Colon (tissue), 2 donors: ENCODE data around the gene APC2.
"Not testable (repeated sequence)": the region's sequence is repeated elsewhere in the genome, so short reads cannot be mapped to it uniquely, and the experiment has no call there.

Source experiments
- FAIRE-seq: peaks from 2 replicates; lab custom pipeline; 2012; peaks lifted over from hg19 to GRCh38; lab: Jason Lieb, UNC
- donor health status: control.
- donor health status: control.

Gene APC2

GRCh38 chr19:1430246-1430645, 19.7 kb upstream of the APC2 start:
- FAIRE-seq: no peak

GRCh38 chr19:1431759-1432506, 18.0 kb upstream of the APC2 start:
- FAIRE-seq: no peak

DNA sequence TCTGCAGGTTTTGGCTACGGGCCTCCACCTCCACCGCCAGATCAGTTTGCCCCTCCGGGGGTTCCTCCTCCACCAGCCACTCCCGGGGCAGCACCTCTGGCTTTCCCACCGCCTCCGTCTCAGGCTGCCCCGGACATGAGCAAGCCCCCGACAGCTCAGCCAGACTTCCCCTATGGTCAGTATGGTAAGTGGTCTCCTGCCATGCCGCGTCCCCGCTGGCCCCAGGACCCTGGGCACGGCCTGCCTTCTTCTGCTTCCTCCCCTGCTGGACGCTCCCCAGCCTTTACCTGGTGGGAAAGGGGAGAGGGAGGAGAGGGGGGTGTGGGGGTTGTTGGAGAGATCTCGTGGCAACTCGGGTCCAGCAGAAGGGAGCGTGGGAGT, 17.4 kb upstream of the APC2 start:
- FAIRE-seq: no peak

DNA sequence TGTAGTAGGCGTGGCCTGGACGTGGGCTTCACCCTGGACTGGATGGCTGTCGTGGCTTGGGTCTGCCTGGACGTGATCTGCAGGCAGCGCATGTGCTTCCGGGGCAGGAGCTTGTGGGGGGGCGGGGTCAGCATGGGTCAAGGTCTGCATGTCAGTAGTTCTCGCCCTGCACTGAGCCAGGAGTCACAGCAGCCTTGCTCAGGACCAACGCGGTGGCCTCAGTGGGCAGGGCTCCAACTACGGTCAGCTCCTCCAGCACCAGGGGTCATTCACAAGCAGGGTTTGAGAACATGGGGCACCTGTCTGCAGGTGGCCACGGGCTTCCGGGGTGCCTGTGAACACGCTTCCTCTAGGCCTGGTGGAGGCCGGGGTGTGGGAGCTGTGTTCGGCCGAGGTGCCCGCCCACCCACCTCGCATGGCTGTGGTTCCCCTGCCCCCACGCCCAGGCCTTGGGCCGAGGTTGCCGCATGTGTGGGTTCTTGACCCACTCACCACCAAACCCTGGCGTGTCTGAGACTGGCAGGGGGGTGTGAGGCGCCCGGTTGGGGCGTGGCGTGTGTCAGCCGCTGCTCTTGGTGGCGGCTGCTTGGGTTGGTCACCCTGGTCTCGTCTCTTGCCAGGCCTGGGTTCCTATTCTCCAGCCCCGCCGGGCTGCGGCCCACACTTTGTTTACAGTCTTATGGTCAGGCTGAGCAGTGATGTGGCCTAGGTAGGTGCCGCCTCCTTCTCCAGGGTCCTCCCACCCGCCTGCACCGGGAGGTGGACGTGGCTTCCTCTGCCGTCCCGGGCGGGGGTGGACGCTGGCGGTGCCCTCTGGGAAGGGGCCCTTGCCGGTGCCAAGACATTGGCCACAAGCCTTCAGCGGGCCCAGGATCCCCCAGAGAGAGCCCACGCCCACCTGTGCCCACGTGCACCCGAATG, 16.5 kb upstream of the APC2 start:
- FAIRE-seq: no peak

DNA sequence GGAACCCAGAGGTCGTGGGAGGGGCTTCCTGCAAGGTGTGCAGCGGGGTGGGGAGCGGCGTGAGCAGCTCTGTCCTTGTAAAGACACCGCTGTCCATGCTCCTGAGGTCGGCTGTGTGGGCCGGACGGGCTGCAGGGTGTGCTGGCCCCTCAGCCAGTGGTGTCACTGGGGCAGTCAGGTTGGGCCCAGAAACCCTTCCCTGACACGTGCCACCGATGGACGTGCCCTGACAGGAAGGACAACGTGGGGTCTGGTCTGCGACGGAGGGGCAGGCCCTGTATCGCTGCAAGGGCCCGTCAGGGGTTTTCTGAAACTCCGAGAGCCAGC, 15.9 kb upstream of the APC2 start:
- FAIRE-seq: no peak

DNA sequence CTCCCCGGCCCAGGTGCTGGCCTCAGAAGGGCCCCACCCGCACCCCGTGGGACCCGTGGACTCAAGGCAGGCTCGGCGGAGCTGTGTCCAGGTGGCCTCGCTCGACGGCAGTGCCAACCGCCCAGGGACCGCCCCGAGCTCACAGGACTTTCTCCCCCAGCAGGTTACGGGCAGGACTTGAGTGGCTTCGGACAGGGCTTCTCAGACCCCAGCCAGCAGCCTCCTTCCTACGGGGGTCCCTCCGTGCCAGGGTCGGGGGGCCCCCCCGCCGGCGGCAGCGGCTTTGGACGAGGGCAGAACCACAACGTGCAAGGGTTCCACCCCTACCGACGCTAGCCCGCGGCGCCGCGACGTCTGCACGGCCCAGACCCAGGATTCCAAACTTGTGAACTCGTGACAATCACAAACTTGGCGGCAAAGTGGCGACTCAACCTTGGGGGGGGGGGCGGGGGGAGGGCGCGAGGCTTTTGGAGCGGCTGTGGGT, 15.3 kb upstream of the APC2 start:
- no peak for FAIRE-seq

- no peak for FAIRE-seq
Measured at GRCh38 chr19:1435378-1435989, 14.4 kb upstream of the APC2 start.

DNA sequence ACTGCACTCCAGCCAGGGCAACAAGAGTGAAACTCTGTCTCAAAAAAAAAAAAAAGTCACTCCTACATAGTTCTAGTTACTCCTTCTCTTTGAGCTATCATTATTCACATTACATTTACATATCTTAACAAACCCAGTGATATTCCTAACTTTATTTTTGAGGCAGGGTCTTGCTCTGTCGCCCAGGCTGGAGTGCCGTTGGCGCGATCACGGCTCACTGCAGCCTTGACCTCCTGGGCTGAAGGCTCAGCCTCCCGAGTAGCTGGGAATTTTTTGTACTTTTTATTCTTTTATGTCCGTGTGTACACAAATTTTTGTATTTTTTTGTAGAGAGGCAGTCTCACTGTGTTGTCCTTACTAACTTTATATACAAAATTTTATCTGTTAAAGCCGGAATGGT, 12.3 kb upstream of the APC2 start:
- FAIRE-seq: no peak

GRCh38 chr19:1438035-1438932, 11.6 kb upstream of the APC2 start, which contains the start of gene RPS15:
Gene RPS15 (plus strand): TSS chr19:1438396. CDS start chr19:1438426, 30 bp downstream.
- no peak for FAIRE-seq

DNA sequence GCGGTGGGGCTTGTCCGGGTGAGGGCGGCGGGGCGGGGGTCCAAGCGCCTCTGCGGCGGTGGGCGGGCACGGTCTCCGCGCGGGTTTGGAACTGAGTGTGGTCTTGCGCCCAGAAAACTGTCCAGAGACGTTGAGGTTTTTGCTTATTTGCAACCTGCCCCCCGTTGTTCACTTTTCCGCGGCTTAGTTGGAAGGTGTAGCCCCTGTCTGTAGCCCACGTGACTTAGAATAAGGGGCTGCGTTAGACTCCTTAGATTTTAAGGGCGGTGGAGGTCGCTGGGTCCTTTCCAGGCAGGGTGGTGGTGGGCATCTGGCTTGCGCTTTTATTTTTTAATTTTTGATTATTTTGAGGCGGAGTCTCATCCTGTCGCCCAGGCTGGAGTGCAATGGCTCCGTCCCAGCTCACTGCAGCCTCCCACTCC, 11.0 kb upstream of the APC2 start:
- no peak for FAIRE-seq

GRCh38 chr19:1439525-1440417, 10.2 kb upstream of the APC2 start:
- not testable (repeated sequence) for FAIRE-seq

DNA sequence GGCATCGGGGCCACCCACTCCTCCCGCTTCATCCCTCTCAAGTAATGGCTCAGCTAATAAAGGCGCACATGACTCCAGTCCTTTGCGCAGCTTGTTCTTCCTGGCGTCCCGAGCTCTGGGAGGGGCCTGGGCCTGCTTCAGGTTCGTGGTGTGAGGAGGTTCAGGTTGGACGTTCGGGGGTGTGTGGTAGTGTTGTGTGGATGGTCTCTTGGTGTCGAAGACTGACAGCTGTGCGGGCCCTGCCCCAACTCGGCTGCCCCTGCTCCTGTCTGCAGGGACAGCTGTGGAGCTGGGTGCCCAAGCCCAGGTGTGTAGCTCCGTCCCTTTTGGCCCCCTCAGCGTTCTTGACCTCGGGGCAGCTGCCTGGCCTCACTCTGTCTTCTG, 9.5 kb upstream of the APC2 start:
- FAIRE-seq: no peak

DNA sequence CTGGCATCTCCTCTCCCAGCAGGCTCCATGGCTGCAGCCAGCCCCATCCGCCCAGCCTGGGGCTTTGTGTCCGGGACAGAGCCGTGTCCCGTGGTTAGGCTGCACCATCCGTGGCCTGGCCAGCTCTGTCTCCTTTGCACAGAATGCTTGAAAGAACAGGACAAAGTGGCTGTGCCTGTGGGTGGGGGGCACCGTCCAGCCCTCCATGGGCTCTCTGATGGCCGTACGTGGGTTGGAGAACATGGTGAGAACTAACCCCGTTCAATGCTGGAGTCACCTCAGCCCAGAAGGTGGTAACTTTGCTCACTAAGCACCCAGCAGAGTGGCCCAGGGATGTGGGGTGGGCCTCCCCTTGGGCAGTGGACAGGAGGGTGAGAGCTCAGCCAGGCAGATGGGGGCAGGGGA, 8.9 kb upstream of the APC2 start:
- FAIRE-seq: no peak

- FAIRE-seq: no peak
Measured at GRCh38 chr19:1441677-1442438, 8.1 kb upstream of the APC2 start.

- no peak for FAIRE-seq
Measured at GRCh38 chr19:1445185-1445931, 4.6 kb upstream of the APC2 start.

GRCh38 chr19:1445932-1446712, 3.8 kb upstream of the APC2 start:
- no peak for FAIRE-seq

- FAIRE-seq: no peak
Measured at GRCh38 chr19:1446713-1447481, 3.0 kb upstream of the APC2 start.

- FAIRE-seq: no peak
Measured at GRCh38 chr19:1447504-1447903, 2.4 kb upstream of the APC2 start.
